ENCODE measurements around the gene DDX1.

DNA sequence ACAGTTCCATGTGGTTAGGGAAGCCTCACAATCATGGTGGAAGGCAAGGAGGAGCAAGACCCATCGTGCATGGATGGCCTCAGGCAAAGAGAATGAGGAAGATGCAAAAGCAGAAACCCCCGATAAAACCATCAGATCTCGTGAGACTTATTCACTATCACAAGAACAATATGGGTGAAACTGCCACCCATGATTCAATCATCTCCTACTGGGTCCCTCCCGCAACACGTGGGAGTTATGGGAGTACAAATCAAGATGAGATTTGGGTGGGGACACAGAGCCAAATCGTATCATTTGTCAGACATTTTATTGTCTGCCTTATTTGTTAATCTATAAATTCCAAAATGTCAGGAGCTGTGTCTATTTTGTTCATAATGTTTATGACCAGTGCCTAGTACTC, 48.1 kb upstream of the DDX1 start:
- no peak for TF ChIP-seq CTCF (IDR thresholded peaks at IDR 0.05)
- TF ChIP-seq POLR2A (IDR thresholded peaks at IDR 0.05): no peak
